GOT3 (cell line): ENCODE results near the gene RXRG.

Experiments used
- DNase-seq: peaks from one replicate; lab custom pipeline; 2025; ENCODE audit warnings: mixed read lengths; lab: John Stamatoyannopoulos, UW

RXRG gene

DNA sequence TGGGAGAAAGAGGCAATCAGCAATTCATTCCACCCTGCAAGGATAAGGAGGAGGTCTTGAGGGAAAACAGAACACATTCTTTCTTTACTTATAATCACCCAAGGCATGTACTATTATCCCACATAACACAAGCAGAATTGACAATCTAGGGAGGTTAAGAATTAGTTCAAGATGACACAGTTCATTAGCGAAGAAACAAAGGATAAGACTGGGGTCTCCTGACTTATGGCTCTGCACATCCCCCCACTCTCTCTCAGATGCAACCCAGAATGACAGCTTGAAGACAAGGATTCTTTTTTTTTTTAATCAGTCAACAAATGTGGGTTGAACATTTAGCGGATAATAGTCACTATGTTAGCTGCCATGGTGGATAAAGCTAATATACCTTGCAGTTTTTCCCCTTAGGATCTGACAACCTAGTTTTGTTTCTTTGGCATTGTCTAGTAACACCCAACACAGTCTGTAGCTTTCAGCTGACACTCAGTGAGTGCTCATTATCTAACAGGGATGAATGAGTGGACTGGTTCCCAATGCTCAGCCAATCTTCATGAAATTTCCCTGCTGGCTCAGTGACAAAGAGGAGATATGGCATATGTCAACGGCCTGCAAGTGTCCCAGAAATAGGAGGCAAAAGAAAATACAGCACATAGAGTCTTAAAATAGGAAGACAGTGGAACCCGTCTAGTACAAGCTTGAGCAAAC is 35.1 kb downstream of the RXRG start:
- no peak for DNase-seq

DNA sequence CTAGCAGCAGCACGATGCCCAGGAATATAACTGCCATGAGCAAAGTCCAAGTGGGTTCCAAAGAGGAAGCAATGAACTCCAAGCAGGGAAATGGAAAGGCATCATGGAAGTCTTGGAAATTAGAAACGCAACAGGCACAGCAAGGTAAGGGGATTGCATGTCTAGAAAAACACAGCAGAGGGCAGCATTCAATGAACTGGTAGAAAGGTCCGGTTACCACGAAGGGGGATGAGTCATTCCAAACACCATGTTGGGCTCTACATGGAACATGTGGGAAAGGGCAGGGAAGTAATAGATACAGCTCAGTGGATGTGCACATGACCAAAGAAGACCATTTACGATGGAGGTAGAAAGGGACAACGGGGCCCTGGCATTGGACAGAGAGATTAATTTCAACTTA is 36.4 kb downstream of the RXRG start:
- DNase-seq, result no peak

DNA sequence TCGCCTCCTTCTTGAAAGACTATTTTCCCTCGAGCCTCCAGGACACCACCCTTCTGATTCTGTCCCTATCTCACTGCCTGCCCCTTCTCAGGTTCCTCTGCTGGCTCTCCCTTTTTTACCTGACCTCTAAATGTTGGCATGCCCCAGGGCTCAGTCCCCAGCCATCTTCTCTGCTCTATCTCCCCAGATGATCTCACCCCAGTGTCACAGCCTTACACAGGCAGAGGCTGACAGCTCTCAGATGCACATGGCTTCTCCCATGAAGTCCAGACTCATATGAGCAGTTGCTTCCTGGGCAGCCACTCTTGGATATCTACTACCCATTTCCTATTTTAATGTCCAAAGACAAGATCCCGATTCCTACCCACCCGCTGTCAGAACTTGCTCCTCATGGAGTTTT is 37.5 kb downstream of the RXRG start:
- no peak for DNase-seq

DNA sequence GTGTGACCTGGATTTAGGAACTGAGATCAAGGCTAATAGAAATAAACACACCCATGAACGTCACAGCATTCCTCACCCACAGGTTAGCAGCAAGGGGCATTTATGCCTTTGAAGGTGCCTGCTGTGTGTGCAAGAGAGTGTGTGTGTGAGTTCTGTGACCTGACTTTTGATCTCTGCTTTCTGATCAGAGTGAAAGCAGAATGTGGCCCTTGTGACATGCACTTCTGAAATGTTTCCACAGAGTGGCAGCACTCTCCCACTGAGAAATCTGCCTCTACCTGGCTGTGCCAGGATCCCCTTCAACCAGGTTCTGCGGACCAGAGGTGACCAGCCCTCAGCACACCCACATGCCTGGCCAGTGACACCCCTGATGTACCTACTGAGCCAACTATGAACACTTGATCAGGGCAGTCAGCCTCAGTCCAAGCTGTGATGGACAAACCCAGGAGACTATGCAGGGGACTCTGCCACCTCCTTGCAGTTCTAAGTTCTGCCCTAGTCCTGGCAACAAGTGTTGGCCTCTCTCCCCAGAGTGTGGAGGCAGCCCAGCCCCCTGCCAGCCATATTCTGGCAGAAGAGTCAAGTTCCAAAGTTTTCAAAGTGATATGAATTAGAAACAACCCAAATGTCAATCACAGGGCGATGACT is 41.0 kb downstream of the RXRG start:
- no peak for DNase-seq

DNA sequence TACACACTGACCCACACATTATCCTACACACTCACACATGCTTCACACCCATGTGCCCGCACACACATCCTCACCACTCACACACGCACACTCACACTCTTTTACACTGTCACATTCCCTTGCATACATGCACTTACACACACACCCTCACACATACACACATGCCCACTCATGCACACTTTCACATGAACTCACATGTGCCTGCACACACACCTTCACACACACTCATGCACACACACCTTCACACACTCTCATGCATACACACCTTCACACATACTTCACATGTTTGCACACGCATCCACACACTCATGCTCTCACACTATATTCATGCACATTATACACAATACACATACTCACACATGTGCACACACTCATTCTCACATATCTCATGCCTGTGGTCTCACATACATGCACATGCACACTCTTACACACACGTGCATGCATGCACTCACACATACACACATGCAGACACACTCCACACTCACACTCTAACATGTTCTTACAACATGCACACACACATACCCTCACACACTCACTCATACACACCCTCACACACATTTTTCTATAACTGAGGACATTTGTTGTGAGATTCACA is 42.3 kb downstream of the RXRG start:
- no peak for DNase-seq

DNA sequence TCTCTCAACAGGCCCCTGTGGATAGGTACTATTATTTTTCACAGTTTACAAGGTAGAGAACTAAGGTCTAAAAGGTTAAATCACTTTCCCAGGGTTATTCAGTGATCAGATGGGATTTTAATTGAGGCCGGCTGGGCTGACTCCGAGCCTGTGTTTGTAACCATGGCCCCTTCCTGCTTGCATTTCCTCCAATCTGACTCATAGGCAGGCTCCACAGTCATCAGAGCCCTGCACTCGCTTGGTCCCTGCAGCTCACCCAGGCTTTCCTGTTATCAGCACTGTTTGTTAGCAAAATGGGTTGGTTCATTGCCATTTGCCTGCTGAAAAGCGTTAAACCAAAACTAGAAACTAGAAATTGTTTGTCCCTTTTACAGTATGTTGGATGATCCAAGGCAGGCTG is 47.0 kb downstream of the RXRG start:
- no peak for DNase-seq

DNA sequence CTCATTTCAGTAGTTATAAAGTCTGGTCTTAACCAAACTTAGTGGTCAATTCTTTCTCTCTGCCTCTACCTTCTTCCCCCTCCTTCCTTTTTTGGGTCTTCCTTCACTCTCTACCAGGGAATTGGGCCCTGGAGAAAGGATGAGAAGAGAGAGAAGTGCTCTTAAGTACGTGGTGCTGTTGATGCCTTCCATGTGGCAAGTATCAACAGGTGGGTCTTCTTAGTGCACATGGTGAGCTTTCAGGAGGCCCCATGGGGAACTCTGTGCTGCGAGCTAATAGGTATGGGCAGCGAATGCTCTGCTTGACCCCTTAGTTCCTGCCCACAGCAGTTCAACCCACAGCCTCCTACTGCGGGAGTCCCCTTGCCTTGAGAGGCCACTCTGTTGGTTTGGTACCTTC is 49.0 kb downstream of the RXRG start:
- no peak for DNase-seq

DNA sequence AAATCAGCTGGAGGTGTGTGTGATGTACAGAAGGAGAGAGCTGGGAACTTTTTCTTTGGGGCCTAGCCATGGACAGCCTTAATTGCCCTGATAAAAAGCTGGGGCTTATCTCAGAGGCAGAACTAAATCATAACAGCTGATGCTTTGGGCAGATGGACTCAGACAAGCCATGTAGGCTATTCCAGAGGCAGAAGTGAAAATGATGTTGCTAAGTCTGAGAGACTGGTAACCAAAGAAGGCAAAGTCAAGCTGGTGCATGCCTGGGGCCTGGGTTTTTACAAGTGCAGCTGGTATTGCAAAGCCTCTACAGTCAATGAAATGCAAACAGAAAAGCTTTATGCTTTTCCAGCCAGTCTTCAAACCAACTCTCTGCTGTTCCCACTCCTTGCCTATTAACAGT is 49.4 kb downstream of the RXRG start:
- DNase-seq, result no peak

DNA sequence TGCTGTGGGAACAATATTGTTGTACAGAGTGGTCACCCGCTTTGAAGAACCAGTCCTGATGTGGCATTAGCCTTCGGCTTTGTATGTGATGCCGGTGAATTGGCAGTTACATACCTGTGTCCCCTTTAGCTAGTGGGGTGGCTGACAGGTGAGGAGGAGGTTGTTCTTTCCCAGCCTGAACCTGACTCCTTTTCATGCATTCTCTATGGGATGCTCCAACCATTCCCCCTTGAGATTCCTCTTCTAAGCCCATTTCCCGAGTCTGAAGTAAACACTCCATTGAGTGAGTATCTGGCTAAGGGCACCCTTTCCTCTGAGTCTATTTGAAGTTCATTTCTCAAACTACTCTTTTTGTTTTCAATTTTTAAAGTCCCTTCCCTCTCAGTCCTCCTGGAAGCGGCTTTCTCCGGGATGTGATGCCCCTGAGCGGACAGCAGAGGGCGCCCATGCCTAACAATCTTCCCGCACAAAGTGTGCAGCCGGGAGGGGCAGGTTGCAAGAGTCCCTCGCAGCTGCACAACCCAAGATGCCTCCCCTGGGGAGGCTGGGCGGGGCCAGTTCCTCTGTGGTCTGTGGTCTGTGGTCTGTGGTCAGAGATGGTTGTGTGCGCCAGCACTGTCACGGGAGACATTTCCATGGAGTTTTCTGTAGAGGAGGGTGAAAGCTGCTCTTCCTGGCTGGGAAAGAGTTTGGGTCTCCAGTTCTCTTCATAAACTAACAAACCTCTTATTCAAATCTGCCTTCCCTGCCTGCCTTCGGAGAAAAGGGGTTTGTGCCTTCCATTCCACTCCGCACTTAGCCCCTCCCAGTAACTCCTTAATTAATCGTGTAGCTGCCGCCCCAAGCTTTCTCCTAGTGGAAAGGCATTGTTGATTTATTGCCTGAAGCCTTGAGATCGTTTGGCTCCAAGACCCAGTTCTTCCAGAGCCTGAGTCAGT is 52.0 kb downstream of the RXRG start:
- peak; percentile 92 for DNase-seq

DNA sequence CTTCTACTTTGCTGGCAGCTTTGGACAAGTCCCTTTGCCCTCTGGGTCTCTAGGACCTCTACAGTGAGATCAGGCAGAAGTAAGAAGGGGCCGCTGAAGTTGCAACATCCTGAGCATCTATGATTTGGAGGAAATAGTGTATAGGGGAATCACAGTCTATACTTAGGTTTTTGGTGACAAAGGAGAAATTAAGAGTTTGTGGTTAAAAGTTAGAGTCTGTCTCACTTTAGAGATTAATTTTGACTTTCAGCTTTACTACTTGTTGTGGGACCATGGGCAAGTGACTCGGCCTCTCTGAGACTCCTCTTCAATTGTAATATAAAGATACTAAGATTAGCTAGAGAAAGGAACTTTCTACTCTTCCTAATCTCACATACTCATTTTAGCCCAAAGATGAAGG is 55.3 kb downstream of the RXRG start:
- no peak for DNase-seq

DNA sequence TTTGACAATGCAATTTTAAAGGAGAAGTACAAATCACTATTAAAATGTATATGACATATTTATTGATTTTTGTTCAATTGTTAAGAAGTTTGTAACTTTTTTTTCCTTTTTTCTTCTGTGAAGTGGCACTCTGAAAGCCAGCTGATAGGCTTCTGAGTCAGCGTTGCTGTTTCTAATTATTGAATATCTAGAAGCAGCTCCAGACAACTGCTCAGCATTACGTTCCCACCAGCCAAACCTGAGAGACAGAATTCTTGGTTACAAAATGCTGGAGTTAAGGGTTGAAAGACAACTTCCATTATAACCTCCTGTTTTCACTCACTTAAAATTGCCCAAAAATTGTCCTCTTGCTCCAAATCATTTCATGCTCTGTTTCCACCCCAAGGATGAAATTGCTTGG is 57.0 kb downstream of the RXRG start:
- DNase-seq, result no peak

DNA sequence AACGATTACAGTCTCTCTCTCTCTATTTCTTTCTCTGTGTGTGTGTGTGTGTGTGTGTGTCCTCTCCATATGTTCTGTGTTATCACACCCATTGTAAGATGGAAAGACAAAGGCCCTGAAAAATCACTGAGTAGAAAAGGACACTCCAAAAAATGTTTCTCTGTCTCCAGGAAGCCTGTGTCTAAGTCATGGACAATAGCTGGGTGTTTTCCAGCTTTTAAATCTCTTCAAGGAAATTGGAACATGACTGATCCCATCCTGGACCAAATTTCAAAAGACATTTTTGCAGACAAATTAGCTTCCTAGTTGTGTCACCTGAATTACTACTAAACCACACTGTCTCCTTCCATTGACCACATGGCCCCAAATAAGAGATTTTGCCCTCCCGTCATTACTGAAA is 57.4 kb downstream of the RXRG start:
- no peak for DNase-seq

DNA sequence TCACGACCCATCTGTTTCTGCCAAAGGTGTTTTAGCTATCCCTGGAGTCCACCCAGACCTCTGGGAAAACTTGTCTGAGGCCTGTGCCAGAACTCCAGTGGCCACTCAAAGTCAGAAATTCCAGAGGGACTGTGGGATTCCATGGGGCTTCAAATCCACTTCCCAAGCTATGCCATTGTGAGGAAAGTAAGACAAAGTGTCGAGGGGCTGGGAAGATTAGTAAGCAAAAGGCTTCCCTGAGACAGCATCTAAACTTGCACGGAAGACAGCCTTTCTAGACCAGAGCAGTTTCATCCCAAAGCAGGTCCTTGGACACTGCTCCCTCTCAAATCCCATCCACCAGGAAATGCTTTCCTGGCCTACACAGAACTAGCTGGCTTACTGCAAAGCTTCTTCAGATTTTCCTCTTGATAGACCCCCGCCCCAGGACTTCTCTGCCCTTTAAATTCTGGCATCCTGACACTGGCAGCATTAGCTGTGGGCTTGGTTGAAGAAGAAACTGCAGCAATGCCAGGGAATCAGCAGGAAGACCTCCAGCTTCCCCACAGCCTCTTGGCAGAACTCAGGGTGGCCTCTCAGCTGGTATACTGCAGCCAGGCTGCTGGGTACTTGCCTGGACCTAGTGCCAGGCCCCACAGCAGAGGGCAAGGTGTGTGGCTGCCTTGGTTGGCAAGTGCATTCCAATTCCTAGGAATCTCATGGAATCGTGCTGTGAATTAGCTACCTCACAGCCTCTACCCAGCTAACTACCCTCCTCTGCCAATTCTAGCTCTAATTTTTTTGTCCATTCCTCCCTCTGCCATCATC is 61.1 kb downstream of the RXRG start:
- no peak for DNase-seq

DNA sequence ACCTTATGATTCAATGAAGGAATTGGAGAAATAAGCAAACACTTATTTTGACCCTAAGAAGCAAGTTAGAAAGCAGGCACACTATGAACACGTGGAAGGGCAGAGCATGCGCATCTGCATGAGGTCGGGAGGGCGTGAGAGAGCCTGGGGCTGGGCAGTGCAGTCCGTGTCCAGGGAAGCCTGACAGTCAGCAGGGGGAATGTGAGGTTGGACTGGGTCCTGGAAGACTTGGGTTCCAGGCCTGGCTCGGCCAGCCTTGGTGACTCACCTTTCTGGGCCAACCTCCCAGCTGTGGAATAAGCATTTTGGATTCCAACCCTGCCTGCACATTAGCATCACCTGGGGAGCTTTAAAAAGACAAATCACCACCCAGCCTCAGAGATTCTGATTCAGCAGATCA is 61.9 kb downstream of the RXRG start:
- peak; percentile 79 for DNase-seq

DNA sequence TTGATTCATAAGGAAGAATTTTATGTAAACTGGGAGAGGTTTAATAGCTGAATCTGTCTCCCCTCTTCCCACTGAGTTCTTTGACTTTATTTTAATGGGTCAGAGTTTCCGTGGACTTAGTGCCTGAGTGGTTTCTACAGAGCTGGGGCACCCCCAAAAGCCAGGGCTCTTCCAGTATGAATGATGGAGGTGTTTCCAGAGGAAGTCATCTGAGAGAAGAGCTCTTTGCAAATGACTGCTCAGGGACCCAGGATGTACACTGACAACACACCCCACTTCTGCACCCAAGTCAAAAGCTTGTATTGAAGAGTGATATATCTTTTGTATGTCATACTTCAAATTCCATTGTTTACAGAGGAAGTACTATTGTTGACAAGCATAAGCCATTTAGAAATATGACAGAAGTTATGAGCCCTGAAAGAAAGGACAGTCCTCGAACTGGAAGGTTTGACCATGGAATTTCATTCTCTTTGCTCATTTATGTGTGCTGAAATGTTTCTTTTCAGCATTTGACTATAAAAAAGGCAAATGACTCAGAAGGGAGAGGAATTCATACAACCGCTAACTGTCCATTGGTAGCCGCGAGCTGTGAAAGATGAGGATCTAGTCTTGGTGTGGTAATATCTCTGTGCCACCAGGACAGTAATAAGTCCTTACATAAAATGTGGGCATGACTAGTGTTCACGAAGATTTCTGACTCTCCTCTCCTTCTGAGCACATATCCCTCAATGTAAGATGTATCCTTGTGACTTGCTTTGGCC is 63.0 kb downstream of the RXRG start:
- DNase-seq, result no peak

DNA sequence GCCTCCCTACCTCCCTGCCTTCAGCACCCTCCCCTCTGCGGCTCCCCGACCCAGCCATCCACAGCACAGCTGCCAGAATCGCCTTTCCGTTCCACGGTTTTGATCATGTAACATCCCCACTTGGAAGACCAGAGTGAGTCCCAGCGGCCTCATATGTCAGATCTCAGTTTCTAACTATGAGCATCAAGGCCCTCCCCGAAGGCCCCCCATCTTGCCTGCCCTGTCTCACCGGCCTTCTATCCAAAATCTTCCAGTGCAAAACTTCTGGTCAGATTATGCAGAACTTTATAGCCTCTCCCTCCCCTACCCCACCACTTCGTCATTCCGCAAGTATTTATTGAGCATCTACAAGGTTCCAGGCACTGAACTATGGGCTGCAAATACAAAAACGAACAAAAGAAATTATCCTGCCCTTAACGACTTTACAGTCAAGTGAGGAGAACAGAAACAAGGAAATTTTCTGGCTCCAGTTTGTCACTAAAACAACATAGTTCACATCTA is 68.1 kb downstream of the RXRG start:
- DNase-seq, result no peak

DNA sequence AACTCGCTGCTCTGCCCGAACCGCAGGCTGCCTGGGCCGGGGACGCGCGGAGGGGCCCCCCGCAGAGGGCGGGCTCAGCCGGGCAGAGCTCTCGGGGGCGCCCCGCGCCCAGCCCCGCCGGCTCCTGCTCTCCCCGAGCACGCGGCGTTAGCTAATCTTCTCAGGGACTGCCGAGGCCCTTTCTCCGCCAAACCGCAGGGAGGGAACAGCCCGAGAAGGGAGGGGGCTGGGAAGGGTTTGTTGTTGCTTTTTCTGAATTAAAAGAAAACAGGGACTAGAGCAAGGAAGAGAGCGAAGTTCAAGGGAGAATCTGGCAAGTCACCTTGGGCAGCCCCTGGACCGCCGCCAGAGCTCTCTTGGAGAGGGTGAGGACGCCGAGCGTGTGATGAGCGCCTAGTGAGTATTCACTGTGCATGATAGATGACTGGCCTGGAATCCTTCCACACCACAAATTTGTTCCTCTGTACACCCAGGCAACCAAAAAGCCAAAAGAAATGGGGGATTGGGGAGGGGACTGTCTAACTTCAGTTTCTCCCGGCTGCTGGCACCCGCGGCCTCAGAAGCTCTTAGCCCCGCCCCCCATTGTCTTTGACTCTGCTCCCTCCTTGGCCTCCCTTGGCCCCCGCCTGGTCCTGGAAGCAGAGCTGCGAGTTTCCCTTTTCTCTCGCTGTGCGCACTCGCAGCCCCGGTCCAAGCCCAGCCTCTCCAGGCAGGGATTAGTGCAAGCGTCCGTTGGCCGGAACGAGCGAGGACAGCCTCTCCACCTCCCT is 68.7 kb downstream of the RXRG start:
- DNase-seq, result peak; percentile 95

DNA sequence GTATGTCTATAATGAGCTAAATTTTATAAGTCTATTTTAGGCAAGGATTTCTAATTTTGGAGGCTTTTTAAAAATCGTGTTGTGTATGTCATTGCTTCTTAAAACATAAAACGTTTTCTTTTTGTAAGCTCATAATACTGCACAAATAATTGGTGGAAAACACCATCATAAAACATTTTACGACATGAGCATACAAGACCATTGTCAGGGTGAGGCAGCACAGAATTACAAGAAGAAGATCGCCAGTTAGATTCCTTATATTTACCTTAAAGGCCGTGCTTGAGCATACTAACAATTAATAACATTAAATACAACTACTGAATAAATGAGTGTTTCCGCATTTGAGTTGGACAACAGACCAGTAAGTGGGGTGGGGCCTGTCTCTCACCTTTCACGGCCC is 69.3 kb downstream of the RXRG start:
- DNase-seq, result no peak

DNA sequence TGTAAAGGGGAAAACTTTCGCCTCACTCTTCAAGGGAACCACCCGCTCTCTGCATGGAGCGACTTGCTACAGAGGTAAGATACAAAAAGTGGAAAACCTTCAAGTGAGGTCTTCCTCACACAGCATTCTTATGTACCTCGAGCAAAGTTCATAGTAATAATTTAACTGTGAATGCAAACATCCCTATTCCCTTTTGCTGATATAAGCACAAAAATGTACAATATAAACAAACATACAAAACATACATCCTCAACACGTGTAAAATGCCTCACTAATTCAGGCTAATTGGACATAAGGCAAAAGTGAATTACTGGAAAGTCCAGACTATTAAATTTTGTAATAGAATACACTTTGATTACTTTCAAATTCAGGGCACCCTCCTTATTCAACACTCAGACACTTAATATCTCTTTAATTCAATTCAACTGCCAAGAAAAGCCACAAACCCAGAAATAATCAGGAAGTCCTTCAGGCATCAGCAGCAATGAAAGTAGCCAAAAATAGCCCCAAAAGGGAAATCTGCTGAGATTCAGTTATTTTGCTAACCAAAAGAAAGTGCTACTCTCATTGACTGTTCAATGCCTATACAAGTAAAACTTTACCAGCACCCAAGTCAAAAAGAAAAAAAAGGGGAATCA is 73.2 kb downstream of the RXRG start:
- DNase-seq, result no peak
